Astrocyte of the hippocampus (primary cell): ENCODE data around the gene GPR68.
A peak's percentile ranks its signal among the peaks of the same experiment; 100 is the strongest.
"Not testable (repeated sequence)": the region's sequence is repeated elsewhere in the genome, so short reads cannot be mapped to it uniquely, and the experiment has no call there.

Experiments used
- DNase-seq: peaks from one replicate; pipeline ENCODE4 v3.0.0; 2011; ENCODE audit warnings: low read depth, low spot score

The GPR68 gene

DNA sequence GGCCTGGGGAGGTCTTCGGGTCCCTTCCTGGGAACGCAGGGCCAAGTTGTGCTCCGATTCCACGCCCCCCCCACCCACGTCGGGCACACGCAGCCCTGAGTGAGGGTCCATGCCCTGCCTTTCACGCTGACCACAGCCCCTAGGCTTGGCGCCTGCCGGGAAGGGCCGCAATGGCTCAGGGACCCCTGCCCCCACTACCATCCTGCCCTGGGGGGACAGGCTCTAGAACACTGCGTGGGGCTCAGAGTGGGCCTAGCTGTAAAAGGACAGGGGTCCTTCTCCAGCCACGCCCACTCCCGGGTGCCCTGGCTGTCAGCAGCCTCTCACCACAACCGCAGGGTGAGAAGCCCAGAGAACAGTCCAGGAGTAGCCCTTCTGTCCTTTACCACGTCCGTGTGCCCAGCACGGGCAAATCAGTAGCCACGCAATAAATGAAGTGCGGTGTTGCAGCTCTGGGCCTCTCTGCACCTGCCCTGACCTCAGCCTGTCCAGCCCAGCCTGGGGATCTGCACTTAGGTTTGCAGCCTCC lies 9.4 kb upstream of the GPR68 start:
- DNase-seq, result no peak

DNA sequence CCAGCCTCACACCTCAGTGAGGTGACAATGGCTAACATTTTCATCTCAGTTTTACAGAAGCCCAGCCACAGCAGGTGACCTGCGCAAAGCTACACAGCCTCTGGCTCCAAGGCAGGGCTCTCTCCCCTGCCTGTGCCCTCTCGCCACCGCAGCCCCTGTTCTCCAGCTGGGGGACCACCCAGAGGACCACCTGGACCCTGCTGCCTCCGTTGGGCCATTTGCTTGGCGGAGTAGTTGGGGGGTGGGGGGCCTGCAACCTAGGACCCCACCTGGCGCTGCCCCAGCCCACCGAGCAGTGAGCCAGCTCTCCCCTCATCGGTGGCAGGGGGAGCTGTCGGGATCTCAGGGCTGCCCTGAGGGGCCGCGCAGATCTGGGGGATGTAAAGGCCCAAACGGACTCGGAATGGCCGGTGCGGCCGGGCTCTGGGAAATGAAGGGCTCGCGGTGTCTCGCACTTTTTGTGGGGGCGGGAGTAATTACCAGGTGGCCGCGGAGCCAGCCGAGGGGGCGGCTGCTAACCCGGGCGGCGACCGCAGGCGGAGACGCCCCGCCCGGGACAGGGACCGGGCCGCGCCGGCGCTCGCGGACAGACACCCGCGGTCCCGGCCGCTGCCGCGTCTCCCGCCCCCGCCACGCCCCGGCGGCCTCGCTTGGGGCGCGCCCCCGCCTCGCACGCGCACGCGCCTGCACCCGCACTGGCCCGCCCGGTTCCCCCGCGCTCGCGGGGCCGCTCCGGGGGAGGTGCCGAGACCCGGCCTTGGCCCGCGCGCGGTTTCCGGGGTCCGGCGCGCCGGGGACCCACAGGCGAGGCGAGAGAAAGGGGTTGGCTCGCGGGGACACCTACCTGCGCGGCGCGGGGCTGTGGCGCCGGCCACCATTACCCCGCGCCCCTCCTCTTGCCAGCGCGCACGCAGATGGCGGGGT lies 8.6 kb upstream of the GPR68 start:
- DNase-seq, result no peak

DNA sequence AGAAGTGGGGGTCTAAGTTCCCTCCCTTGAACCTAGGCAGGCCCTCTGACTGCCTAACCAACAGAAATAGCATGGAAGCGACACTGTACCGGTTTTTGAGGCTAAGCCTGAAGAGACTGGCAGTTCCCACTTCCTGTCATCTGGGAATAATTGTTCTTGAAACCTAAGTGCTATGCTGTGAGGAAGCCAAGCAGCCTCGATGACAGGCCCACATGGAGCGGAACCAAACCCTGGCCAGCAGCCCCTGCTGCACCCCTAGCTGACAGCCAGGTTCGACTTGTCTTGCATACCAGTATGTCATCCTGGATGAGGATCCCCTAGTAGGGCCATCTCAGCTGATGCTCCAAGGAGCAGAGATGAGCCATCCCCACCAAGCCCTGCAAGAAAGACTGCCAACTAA lies 6.4 kb upstream of the GPR68 start:
- DNase-seq, result no peak

DNA sequence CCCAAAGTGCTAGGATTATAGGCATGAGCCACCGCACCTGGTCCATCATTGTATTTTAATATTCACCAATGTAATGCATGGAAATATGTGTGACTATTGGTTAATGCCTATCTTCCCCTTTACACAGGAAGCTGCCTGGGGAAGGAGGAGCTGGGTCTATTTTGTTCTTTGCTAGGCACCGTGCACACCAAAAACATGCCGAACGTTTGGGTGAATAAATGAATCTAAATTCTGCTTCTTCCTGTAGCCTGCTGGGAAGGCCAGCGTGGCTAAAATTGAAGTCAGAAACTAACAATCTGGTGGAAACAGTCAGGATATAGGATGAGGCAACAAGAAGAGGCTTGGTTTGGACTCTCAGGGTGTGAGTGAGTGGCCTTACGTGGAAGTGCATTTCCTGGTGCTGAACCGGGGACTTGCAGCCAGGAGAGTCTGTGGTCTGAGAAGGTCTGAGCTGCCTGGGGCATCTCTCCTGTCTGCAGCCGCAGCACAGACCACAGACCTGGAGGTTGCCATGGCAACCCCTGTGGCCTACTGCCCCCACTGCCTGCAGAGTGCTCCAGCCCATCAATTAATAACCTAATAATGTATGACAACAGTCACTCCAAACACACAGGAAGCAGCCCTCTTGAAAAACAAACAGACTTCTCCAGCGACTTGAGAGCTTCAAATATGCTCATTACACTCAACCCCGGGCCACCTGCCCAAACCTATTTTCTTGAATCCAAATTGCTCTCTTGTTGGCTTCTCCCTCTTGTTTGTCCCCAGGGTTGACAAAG lies 5.5 kb upstream of the GPR68 start:
- peak; percentile 77 for DNase-seq

DNA sequence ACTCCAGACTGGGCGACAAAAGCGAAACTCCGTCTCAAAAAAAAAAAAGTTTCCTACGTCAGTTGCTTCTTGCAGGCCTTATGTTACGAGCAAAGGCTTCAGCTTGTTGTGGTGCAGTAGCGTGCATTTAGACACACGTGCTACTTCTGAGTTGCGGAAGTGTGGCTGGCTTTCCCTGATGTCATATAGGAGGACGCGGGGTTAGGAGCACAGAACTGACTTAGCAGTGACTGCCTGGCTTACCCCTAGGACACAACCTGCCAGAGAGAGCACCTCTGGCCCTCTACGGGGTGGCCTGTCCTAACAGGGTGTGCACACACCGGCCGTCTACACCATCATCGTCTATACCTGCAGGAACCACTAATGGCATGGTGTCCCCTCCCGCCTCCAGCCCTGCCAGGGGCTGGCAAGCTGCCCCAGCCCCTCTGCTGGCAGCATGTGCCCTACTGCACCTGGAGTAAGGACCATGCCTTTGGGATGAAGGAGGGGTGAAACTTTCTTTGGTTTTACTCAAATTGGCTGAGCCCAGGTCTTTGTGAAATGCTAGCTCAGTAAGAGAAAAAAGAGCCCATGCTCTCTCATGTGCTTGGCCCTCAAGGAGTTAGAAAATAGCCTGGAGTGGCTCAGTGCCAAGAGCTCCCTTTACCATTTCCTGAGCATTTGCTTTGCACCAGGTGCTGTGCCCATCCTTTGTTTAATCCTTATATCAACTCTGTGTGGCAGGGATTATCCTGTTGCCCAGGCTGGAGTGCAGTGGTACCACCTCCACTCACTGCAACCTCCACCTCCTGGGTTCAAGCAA lies 1.7 kb upstream of the GPR68 start:
- no peak for DNase-seq

DNA sequence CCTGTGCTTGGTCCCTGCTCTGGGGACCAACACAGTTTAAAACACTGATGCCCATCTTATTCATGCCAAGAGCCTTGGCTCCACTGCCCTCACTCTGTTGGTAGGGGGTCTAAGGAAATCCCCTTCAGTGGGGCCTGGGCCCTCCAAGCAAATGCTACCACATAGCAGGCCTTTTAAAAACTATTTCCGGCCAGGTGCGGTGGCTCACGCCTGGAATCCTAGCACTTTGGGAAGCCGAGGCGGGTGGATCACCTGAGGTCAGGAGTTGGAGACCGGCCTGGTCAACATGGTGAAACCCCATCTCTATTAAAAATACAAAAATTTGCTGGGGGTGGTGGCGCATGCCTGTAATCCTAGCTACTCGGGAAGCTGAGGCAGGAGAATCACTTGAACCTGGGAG lies 1.1 kb upstream of the GPR68 start:
- DNase-seq, result not testable (repeated sequence)

DNA sequence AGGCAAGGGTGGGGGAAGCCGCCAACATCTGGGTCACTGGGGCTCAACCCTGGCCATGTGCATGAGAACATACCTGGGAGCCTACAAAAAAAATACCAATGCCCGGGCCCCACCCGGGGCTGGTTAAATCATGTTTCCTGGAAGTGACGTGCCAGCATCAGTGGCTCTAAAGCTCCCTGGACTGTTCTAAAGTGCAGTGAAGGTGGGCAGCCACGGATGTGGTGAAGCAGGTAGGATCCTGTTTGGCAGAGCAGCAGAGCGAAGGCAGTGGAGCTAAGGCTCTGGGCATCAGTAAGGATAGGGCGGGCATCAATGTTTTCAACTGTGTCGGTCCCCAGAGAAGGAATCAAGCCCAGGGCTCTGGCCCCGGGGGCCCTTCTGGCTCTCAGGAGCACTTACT lies 525 bp upstream of the GPR68 start:
- DNase-seq, result no peak

DNA sequence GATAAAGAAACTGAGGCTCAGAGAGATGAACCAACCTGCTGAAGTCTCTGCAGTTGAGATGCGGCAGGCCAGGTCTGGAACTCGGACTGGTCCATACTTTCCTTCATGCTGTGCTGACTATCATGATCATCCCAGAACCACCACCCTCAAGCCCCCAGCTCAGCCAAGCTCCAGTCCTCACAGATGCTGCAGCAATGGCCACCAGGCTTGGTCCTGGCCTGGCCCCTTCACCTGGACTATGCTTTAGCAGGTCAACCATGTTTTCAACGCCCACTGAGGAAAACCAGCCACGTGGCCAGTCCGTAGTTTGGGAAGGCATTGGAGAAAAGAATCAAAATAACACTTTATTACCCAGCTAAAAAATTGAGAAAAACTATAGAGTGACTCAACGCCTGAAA lies 1.4 kb downstream of the GPR68 start:
- no peak for DNase-seq

DNA sequence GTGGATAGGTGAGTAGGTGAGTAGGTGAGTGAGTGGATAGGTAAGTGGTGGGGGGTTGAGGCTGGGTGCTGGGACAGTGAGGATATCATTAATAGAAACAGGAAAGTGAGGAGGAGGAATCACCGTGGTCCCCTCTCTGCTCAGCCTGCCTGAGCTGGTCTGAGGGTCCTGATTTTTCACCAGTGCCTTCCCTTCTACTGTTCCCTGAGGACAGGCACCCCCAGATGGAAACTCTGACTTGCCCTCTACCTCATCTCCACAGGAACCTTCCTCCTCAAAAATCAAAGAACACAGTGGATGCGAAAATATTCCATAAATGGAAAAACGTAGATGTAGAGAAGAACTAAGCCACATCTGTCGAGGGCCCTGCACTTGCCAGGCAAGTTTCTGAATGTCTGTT lies 1.9 kb downstream of the GPR68 start:
- no peak for DNase-seq

DNA sequence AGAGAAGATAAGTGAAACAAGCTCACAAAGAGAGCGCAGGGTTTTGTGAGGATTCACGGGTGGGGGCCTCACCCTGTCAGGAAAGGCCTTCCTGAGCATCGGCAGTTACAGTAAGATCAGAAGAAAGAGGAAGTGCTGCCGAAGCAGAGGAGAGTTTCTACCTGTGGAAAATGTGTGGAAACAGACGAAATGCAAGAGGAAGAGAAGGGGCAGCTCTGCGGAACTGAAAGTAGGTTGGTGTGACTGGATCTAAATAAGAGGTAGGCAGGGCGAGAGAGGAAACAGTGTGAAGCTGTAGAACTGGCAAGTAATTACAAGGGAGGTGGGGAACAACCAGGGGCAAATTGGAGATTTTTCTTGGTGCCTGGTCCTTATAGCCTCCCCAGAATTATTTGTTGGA lies 2.6 kb downstream of the GPR68 start:
- no peak for DNase-seq

DNA sequence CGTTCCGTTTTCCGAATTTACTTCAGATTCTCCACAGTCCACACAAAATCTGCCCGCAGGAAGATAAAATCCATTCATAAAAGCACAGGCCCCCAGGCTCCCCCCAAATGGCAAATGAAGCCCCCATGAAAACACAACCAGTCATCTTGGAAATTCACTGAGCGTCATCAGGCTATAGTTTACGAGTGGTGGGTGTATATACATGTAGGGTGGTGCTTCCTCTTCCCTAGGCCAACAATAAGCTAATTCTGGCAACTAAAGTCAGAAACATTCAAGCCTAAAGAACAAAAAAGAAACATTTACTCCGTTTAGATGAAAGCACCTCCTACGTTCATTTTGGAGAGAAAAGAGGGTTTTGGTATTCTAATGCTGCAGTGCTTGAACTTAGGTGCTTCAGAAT lies 5.8 kb downstream of the GPR68 start:
- DNase-seq, result no peak

DNA sequence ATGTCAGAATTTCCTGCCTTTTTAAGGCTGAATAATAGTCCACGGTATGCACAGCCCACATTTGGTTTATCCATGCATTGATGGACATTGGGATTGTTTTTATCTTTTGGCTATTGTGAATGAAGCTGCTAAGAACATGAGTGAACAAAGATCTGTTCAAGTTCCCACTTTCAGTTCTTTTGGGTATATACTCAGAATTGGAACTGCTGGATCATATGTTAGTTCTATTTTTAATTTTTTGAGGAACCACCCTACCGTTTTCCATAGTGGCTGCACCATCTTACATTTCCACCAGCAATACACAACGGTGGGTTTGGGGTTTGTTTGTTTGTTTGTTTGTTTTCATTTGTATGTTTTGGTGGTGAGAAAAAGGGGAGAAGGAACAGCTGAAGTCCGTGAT lies 6.4 kb downstream of the GPR68 start:
- DNase-seq, result no peak

DNA sequence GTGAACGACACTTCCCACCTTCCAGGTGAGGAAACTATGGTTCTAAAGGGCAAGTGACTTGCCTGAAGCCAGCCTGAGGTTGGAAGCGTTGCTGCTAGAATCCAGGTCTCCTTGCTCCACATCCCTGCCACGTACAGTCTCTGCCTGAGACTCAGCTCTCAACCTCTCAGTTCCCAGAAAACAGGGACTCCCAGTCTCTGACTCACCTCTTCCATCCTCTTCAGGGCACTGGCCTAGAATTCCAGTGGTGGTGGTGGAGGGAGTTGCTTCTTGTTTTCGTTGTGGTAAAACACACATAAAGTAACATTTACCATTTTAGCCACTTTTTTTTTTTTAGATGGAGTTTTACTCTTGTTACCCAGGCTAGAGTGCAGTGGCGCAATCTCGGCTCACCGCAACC lies 7.3 kb downstream of the GPR68 start:
- DNase-seq, result peak; percentile 81

DNA sequence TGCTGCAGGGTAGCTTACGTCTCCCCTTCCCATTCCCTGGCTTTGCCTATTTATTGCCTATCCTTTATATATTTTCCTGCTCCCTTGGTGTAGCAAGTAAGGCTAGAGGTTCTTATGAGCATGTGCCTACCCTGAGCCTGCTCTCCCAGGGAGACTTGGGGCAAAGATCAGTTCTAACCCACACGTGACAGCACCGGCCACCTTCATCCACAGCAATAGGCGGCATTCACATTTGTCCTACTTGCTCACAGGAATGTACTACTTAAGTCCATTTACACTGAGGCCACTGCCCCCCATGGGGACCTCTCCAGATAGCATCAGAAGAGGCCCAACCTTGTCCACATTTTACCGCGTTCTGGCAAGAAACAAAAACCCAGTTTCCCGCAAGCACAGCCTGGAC lies 8.7 kb downstream of the GPR68 start:
- no peak for DNase-seq

DNA sequence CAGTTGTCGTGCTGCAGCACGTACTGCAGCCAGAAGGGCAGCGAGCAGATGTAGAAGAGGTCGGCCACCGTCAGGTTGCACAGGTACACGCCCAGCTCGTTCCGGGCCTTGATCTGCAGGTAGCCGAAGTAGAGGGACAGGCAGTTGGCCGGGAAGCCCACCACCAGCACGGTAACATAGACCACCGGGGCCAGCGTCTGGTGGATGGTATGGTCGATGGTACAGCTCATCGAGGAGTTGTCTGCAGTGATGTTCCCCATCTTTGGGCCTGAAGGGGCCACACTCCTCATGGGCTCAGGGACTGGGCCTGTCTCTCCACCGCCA lies 9.8 kb downstream of the GPR68 start:
- no peak for DNase-seq

DNA sequence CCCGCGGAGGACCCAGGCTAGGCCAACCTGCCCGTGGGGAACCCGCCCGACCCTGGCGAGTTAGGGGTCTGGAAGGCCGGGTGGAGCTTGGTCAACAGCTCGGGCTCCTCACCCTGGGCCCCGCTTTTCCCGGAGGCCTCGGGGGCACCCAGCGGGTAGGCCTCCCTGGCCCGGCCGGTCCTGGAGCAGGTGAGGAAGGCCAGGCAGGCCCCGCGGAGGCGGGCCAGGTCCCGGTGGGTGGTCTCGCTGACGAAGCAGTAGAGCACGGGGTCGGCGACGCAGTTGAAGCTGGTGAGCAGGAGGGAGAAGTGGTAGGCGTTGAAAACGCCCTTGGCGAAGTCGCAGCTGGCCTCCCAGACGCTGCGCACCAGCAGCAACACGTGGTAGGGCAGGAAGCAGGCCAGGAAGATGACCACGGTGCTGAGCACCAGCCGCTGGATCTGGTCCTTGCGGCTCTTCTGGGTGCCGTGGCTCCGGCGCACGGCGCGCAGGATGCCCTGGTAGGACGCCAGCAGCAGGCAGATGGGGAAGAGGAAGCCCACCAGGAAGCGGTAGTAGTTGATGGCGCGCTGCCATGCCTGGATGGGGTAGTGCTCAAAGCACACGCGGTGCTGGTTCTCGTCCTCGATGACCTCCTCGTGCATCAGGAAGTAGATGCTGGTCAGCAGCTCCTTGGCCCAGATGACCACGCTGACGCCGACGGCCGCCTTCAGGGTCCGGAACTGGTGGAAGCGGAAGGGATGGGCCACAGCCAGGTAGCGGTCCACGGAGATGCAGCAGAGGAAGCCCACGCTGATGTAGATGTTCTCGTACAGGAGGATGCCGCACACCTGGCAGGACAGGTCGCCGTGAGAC lies 10.3 kb downstream of the GPR68 start:
- DNase-seq, result no peak

DNA sequence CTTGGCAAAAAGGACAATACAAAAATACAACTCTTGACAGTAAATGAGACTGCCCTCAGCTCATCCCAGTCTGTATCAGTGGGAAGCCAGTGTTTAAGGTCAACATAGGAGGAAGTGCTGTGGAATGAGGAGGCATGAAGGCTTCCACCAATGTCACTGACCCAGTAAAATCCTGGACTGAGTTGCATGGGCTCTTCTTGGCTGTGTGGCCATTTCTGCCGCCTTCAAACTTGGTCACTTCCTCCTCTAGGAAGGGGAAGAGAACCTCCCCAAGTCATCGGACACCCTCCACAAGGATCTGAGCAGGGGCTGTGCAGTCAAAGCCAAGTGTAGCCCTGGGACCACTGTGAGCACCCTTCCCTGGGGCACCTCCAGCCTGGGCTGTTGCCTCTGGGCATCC lies 11.9 kb downstream of the GPR68 start:
- DNase-seq, result no peak

DNA sequence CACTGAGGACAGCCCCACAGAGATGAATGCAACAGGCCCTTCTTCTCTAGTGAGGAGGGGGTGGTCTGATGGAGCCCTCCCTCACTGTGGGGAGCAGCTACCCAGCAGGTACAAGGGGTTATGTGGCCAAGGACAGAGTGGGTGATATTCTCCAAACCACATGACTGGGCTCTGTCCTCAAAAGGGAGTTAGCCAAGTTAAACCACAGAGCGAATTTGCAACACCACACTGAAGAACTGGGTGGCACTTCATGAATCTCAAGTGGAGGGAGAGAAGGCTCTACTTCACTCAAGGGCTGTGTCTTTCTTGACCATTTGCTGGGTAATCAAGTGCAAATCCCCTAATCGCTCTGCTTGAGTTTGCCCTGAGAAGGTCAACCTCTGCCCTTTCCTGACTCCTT lies 12.5 kb downstream of the GPR68 start:
- no peak for DNase-seq

DNA sequence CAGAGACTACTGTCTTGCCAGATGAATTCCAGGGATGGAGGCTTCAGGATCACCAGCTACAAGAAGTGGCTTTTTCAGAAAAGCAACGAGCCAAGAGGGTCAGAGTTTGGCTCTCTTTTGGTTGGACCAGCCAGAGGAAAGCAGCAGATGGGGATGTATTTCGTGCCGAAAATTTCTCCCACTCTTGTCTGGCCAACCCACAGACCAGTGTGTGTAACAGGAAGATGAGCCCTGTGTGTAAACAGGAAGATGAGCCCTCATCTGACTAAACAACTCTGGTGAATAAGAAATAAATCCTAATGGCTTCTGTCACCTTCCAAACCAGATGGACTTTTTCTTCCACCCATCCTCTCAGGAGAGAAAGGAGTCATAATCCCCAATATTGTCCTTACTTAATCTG lies 13.1 kb downstream of the GPR68 start:
- DNase-seq, result no peak

DNA sequence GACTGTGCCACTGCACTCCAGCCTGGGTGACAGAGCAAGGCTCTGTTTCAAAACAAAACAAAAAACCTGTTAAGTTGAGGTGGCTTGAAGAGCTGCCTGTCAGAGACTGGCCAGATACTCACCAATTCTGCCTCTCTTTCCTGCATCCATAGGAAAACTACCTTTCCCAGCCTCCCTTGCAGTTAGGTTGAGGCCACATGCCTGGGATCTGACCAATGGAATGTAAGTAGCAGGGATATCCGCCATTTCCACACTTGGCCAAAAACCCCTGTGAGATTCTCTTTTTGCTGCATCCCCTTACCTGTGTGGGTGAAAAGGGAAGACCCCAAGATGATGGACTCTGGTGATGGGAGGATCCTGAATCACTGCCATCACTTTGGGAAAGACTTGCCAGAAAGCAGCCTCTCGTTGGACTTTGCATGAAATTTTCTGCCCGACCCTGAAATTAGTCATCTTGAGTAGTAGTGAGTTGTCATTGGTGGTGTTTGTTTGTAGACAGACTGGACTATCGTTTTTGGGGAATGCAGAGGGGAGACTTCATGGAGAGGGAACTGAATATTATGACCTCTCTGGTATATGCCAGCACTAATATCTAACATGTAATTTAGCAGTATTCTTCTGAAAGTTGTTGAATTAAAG lies 14.0 kb downstream of the GPR68 start:
- DNase-seq, result peak; percentile 41

DNA sequence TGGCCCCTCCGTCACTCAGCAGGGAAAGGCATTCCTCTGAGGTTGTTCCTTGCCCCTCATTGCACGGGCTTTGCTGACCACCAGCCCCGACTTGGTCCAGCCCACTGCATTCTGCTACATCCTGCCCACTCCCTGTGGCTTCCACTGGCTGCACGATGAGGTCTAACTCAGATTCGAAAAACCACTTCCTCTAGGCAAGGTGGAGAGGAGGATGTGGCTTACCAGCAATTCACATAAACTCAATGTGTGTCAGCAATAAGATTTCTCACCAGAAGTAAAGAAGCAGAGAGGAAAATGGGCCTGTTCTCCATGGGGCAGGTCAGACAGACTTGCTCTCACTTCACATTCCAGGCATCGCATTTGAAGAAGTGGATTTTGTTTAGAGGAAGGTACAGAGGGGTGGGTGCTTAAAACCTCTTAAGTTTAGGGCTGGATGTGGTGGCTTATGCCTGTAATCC lies 14.7 kb downstream of the GPR68 start:
- DNase-seq, result peak; percentile 74
